ENCODE data around the gene OSER1. TPM values are rescaled to one million over a fixed set of nuclear protein-coding genes. Genes with fewer than 3 reads are reported as not detected.

OSER1 gene
- total and polyA plus RNA-seq, 9 of the 15 experiments (the other 6 are each of a cell fraction or from before 2014, with no cell fraction given): 15.5 to 57.3 (median 19.9) TPM

- Histone ChIP-seq H2AFZ (ENCODE audit: low read depth, low read length) (no peak overlapping the region), H3K9ac (ENCODE audit: insufficient read depth in 1 of 2, low read depth in 2 of 2, low read length in 2 of 2) (no peak overlapping the region), H3K36me3 (ENCODE audit: control insufficient read depth, insufficient read depth, low read length) (no peaks in the 10 kb centered on the region), H3K27me3 (ENCODE audit: control insufficient read depth in 2 of 2, insufficient read depth in 2 of 2, low read length in 2 of 2) (peaks cover 20 to 46% of the 10 kb centered on the region in 2 experiments; a peak in 4 of 5 replicates), H4K20me1 (replicated peaks; ENCODE audit: control insufficient read depth, insufficient read depth, low read length) (no peaks in the 10 kb centered on the region; the same call in 1 of the 2 replicates), H3K9me3 (replicated peaks; ENCODE audit: control insufficient read depth, insufficient read depth, low read depth, low read length) (no peaks in the 10 kb centered on the region), H3K4me1 (replicated peaks in 1 of 2; ENCODE audit: control insufficient read depth in 2 of 2, insufficient read depth in 2 of 2, low read length in 2 of 2) (peaks cover 0 to 4% of the 10 kb centered on the region in 2 experiments; a peak in 1 of 5 replicates), H3K79me2 (ENCODE audit: control insufficient read depth, insufficient read depth, low read length) (no peaks in the 10 kb centered on the region), H3K4me3 (no peak overlapping the region), H3K9me1 (ENCODE audit: control insufficient read depth, insufficient read depth, low read length) (no peaks in the 10 kb centered on the region), H3K27ac (ENCODE audit: extremely low read depth, low read depth, low read length) (no peak overlapping the region), H3K4me2 (ENCODE audit: insufficient read depth, low read length) (no peak overlapping the region)
- in situ Hi-C loops (cut with MboI) (loop anchor here (5.0 kb wide), 1 partner anchor 71 kb away; no protein-coding TSS in a partner anchor), intact Hi-C loops (cut with micrococcal nuclease) (no loop called here)
- WGBS (ENCODE audit: insufficient coverage, low coverage, missing lambda C conversion rate): 3% methylated on average over 6 of the region's 6 CpGs
- no peak for FAIRE-seq
- DNase-seq (ENCODE audit: extremely low read depth in 1 of 4, low spot score in 3 of 4): no peak
- ChIA-PET POLR2A (interaction anchor here (0.8 to 1.7 kb wide), 4 partner anchors 8 to 72 kb away, joined by 4 to 7 read pairs (median 4); no protein-coding TSS in a partner anchor), CTCF (ENCODE audit: low intra/inter-chr PET ratio) (interaction anchor here (3.5 kb wide), 1 partner anchor 72 kb away, joined by 38 read pairs; no protein-coding TSS in a partner anchor)
- BruUV-seq (replicated peaks): no TSS peak
- ATAC-seq: no peak; the same call in 2 of the 3 replicates
- TF ChIP-seq TGIF2 (CRISPR knock-in tag; IDR thresholded peaks at IDR 0.05) (no peak), XRCC4 (IDR thresholded peaks at IDR 0.05; ENCODE audit: extremely low read depth, insufficient read depth, insufficient read length) (no peak), ZBTB5 (IDR thresholded peaks at IDR 0.05) (no peak), HNRNPLL (IDR thresholded peaks at IDR 0.05; ENCODE audit: low read depth, low read length, poor library complexity, severe bottlenecking) (no peak), NEUROD1 (IDR thresholded peaks at IDR 0.05; ENCODE audit: borderline replicate concordance, low read depth, low read length, partially characterized antibody) (no peak), CEBPB (tag; IDR thresholded peaks at IDR 0.05) (peak; percentile 82), GATAD2B (IDR thresholded peaks at IDR 0.05; ENCODE audit: borderline replicate concordance) (no peak), THRAP3 (IDR thresholded peaks at IDR 0.05; ENCODE audit: borderline replicate concordance) (no peak), CHD2 (IDR thresholded peaks at IDR 0.05; ENCODE audit: low read depth, low read length) (no peak), GTF2F1 (IDR thresholded peaks at IDR 0.05; ENCODE audit: low read depth, low read length) (no peak), TAF1 (IDR thresholded peaks at IDR 0.05; ENCODE audit: control insufficient read depth, extremely low read depth, insufficient read depth, low read length, severe bottlenecking) (no peak), ZNF140 (CRISPR knock-in tag; IDR thresholded peaks at IDR 0.05) (no peak), ZNF212 (CRISPR knock-in tag; IDR thresholded peaks at IDR 0.05) (no peak)
- TF ChIP-seq, protein P1, sequence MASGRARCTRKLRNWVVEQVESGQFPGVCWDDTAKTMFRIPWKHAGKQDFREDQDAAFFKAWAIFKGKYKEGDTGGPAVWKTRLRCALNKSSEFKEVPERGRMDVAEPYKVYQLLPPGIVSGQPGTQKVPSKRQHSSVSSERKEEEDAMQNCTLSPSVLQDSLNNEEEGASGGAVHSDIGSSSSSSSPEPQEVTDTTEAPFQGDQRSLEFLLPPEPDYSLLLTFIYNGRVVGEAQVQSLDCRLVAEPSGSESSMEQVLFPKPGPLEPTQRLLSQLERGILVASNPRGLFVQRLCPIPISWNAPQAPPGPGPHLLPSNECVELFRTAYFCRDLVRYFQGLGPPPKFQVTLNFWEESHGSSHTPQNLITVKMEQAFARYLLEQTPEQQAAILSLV (tag; IDR thresholded peaks at IDR 0.05): no peak
- TF ChIP-seq, protein P2, sequence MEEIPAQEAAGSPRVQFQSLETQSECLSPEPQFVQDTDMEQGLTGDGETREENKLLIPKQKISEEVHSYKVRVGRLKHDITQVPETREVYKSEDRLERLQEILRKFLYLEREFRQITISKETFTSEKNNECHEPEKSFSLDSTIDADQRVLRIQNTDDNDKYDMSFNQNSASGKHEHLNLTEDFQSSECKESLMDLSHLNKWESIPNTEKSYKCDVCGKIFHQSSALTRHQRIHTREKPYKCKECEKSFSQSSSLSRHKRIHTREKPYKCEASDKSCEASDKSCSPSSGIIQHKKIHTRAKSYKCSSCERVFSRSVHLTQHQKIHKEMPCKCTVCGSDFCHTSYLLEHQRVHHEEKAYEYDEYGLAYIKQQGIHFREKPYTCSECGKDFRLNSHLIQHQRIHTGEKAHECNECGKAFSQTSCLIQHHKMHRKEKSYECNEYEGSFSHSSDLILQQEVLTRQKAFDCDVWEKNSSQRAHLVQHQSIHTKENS (CRISPR knock-in tag; IDR thresholded peaks at IDR 0.05): no peak
- TF ChIP-seq, protein P3, sequence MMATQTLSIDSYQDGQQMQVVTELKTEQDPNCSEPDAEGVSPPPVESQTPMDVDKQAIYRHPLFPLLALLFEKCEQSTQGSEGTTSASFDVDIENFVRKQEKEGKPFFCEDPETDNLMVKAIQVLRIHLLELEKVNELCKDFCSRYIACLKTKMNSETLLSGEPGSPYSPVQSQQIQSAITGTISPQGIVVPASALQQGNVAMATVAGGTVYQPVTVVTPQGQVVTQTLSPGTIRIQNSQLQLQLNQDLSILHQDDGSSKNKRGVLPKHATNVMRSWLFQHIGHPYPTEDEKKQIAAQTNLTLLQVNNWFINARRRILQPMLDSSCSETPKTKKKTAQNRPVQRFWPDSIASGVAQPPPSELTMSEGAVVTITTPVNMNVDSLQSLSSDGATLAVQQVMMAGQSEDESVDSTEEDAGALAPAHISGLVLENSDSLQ (IDR thresholded peaks at IDR 0.05): peak; percentile 69
These were observed 21.8 kb downstream of the OSER1 start for GRCh38 chr20:44188752-44189151.
